Stimulated activated CD8-positive, alpha-beta memory T cell treated with anti-CD3 and anti-CD28 coated beads, Interleukin-12 subunit alpha, Interleukin-12 subunit beta, amount 100 ng/mL, for 4 hours (primary cell): ENCODE data around the gene SMIM9.
"Not testable (repeated sequence)": the region's sequence is repeated elsewhere in the genome, so short reads cannot be mapped to it uniquely, and the experiment has no call there.

Experiments used
- DNase-seq: peaks from one replicate; pipeline ENCODE4 v3.0.0-alpha.2; 2020; ENCODE audit warnings: low read depth

The SMIM9 gene

DNA sequence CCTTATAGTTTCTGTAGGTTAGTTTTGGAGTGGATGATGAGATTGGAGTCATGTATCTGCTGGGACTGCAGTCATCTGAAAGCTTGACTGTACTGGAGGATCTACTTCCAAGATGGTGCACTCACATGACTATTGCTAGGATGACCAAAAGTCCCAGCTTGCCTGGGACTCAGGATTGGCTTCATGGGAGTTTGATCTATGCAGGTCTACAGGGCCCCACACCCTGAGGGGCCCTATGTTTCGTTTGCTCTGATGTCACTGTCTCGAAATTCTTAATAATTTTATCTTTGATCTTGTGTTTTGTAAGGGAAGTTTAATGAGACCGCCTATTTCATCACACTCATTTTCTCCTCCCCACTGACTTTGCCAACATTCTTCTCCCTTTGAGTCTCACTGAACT is at the start of gene SMIM9:
SMIM9 (minus strand) TSS at position 101 of the 400 bp plus-strand sequence. CDS start 3,806 bp downstream, outside the sequence.
- no peak for DNase-seq

DNA sequence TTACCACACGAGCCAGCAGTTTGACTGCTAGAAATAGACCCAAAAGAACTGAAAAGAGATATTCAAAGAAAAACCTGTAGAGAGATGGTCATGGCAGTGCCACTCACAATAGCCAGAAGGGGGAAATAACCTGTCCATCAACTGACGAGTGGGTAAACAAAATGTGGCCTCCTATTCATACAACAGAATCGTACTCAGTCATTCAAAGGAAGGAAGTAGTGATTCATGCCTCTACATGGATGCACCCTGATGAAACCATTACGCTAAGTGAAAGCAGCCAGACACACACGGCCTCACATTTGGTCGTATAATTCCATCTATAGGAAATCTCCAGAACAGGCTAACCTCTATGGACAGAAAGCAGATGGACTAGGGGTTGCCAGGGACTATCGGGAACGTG is 49.6 kb upstream of the SMIM9 start:
- DNase-seq, result not testable (repeated sequence)

DNA sequence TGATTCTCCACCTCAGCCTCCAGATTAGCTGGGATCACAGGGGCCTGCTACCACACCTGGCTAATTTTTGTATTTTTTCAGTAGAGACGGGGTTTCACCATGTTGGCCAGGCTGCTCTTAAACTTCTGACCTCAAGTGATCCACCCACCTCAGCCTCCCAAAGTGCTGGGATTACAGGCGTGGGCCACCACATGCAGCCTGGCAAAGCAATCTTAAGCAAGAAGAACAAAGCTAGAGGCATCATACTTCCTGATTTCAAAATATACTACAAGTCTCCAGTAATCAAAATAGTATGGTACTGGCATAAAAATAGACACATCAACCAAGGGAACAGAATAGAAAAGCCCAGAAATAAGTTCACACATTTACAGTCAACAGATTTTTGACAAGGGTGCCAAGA is 38.9 kb upstream of the SMIM9 start:
- DNase-seq, result no peak

DNA sequence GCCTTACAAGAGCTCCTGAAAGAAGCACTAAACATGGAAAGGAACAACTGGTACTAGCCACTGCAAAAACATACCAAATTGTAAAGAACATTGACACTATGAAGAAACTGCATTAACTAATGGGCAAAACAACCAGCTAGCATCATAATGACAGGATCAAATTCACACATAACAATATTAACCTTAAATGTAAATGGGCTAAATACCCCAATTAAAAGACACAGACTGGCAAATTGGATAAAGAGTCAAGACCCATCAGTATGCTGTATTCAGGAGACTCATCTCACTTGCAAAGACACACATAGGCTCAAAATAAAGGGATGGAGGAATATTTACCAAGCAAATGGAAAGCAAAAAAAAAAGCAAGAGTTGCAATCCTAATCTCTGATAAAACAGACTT is 34.1 kb upstream of the SMIM9 start:
- DNase-seq, result not testable (repeated sequence)

DNA sequence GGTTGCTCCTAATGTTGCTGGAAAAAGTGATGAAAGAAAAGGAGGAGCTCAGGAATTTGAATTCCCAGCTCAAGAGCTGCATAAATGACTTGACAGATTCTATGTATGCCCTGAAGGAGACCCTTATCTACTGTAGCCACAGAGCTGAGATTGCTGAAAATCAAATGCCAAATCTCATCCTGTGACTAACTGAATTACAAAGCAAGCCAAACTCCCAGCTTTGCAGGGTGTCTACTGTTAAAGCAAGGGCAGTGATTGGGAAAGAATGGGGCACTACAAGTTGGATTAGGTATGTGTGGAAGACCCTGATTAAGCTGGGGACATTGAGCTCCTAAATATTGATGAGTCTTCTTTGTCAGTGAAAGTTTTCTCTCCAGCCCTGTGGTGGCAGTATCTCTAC is 20.8 kb upstream of the SMIM9 start:
- no peak for DNase-seq

DNA sequence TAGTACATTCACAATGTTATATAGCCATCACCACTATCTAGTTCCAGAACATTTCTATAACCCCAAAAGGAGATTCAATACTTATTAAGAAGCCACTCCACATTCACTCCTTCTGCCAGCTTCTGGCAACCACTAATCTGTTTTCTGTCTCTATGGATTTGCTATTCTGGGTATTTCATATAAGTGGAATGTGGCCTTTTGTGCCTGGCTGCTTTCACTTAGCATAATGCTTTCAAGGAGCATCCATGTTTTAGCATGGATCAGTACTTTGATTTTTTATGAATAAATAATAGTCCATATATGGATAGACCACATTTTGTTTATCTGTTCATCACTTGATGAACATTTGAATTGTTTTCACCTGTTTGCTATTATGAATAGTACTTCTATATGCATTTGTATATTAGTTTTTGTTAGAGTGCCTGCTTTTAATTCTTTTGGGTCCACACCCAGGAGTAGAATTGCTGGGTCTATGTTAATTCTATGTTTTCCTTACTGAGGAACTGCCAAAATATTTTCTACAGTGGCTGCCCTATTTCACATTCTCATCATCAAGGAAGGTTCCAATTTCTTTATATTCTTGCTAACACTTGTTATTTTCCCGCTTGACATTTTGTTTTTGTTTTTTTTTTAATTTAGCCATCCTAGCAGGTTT is 16.6 kb upstream of the SMIM9 start:
- DNase-seq, result no peak

DNA sequence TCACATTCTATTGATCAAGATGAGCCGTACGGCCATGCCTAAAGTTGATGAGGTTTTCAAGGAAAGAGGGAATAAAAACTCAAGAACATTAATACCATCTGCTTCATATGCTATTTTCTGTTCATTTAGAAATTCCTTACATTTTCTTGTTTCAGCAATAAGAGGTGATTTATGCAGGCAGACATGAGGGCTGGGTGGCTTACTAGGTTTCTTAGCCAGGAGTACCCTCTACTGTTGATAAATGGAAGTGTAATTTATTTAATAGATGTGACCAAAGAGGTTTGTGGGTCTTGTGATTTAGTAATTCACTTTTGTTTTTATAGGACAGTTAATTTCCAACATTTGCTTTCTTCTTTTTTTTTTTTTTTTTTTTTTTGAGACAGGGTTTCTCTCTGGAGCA is 6.4 kb upstream of the SMIM9 start:
- no peak for DNase-seq

DNA sequence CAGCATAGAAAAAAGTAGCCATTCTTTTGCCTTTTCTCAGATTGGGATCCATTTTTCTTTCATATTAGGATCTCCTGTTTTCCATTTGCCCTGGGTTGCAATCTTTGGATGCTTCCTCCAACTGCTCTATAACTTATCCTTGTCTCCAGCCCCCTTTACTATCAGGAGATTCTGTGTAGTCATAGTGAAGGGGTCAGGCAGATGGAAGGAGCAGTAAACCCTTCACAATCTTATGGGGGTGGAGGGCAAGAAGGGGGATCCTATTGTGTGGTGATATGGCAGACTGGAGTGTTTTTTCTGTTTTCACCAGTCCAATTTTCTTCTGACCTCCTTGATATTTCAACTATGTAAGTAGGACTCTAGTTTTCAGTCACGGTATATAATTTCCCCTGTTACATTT is 1.7 kb upstream of the SMIM9 start:
- DNase-seq, result no peak

DNA sequence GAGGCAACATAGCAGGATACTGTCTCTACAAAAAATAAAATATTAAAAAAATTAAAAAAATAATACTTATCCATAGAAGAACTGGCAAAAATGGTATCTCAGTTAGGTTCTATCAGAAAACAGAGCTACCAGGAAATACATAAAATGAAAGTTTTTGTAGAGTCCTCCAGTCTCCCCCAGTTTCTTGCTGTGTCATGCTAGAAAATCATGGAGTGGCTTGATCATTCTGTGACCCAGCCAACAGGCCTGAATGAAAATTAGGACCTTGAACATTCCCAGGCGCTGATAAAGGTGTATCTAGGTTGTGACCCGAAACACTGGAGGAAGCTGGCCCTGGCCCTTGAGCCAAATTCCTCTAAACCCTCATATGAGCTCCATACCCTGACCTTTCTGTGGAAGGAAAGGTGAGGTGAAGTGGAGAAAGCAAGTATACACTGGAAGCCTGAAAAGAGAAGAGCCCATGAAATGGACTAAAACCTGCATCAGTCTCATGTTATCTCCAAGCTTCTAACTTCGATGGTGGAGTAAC is 652 bp downstream of the SMIM9 start:
- DNase-seq, result no peak

DNA sequence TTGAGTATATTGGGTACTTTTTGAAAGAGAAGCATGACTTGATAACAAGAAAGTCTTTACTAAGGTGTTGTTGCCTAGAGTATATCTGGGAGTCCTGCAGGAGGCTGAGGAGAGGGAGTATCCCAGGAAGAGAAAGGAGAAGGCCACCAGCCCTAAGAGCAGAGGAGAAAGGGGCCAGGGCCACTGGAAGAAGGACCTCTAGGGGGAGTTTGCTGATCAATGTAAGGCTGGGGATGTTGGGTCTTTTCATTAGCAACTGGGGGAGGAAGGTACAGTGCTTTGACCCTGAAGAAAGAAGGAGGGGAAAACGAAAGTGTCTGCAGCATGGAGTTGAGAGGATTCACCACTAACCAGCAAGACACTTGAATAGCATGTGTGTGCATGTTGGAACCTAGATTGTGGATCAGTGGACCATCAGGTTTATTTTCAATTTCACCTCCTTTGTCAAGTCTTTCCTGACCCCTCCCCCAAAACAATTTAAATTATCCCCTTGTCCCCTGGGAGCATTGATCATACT is 4.5 kb downstream of the SMIM9 start:
- DNase-seq, result no peak

DNA sequence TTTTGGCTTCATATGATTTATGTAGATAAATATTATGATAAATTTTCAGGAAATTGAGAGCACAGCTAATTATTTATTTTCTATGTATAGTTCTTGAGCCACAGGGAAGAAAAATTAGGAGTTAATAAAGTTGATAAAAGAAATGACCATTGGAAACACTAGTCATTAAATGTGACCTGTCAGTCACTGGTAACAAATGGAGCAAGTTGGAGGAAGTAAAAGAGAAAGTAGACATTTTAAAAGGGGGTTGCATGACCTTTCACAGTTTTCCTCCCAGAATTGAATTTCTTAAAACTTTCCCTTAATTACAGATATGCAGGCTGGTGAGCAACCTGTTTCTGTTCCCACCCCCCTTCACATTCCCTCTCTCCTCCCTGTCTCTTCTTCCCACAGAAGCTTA is 5.3 kb downstream of the SMIM9 start:
- no peak for DNase-seq

DNA sequence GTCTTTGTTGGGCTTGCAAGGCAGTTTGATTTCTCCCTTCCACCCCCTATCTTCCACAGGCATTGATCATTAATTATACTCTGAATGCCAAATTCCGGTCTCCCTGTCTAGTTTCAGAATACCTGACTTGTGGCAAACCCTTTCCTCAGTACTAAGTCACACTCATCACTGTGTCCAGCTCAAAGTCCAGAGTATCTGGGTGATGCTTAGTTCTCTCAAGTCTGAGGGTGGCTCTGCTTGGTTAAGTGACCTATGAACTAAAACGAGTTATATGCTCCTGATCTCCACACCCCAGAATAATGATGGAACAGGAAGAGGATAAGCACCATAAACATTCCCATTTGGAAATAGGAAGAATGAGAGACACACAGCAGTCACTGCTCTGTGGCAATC is 6.5 kb downstream of the SMIM9 start:
- no peak for DNase-seq

DNA sequence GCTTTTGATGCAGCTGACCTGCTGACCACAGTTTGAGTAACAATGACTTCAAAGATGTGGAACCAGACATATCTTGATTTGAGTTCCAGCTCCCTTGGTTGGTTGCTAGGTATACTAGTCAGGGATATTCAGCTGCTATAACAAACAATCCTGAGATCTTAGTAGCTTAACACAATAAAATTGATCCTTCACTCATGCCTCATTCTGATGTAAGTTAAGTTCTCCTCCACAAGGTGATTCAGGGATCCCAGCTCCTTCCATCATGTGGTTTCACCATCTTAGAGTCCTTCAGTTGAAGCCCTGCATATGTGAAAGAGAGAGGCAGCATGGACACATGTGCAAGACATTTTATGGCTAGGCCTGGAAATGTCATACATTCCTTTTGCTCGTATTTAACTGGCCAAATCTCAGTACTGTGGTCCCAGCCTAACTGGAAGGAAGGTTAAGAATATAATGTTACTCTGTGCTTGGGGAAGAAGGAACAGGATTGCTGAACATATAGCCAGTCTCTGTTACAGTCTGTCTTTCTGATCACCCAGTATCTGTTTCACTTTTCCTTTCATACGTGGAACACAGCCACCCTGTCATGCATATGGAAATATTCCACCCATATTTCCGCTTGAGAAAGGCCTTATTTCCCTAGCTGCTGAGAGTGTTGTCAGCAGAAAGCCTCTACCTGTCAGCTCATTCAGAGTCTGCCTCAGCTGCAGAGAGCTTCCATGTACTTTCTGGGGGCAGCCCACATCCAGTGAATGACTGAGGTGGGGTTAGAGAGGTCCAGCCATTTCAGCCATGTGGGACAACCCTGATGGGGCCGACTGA is 7.1 kb downstream of the SMIM9 start:
- no peak for DNase-seq

DNA sequence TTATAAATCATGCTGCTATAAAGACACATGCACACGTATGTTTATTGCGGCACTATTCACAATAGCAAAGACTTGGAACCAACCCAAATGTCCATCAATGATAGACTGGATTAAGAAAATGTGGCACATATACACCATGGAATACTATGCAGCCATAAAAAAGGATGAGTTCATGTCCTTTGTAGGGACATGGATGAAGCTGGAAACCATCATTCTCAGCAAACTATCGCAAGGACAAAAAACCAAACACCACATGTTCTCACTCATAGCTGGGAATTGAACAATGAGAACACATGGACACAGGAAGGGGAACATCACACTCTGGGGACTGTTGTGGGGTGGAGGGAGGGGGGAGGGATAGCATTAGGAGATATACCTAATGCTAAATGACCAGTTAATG is 8.9 kb downstream of the SMIM9 start:
- not testable (repeated sequence) for DNase-seq

DNA sequence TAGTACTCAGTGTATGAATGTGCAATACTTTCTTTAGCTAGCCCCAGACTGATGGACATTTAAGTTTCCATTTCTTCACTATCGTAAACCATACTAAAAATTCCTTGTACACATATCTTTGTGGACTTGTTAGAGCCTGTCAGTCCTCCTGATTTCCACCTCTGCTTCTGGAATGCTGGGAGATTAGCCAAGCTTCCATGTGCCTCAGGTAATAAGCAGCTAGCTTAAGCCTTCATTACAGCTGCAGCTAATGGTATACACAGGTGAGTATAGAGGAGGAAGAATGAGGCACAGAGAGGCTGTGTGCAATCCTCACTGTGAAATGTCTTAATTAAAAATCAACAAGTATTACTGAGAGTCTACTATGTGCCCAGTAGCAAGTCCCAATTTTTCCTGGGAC is 9.8 kb downstream of the SMIM9 start:
- DNase-seq, result no peak

DNA sequence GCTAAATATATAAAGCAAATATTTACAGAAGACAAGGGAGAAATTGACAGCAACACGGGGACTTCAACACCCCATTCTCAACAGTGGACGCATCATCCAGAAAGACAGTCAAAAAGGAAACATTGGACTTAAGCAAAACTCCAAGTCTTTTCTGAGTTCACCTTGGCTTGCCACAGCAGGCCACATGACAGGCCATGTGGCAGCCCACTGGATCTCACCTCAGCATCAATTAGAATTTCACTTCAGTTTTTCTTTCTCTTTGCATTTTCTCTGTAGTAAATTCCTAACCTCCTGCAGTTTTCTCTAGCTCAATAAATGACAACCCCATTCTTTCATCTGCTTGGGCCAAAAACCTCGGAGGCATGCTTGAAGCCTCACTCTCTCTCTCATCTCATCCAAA is 12.4 kb downstream of the SMIM9 start:
- no peak for DNase-seq

DNA sequence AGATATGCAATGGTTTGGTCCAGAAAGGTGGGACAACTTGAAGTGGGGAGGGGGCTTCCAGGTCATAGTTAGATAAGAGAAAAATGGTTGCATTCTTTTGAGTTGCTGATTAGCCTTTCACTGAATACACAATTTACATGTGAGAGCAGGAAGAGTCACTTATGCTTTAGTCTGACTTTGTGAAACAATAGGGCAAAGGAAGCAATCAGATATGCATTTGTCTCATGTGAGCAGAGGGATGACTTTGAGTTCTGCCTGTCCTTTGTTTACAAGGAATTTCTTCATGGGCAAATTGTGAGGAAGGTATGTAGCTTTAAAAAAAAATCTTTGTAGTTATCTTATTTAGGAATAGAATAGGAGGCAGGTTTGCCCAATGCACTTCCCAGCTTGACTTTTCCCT is 12.9 kb downstream of the SMIM9 start:
- DNase-seq, result no peak

DNA sequence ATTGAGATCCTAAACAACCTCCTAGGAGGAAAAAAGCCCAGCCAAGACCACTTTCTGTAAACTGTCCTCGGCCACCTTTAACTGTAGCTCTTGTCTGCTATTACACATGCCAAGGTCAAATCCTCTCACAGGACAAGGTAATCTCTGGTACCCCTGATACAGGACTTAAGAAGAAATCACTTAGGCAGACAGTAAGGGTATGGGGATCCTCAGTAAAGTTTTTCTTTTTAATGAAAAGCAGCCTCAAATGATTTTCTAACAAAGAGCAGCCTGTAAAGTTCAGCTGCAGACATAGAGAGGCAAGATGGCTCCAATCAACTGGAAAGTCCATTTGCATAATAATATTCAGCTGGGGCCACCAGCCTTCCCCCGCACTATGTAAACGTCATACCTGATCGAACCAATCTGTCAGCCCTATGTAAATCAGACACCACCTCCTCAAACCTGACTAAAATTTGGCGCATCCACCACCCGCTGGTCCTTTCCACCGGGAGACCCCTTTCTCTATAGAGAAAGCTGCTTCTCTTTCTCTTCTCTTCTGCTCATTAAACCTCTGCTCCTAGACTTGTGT is 14.6 kb downstream of the SMIM9 start:
- no peak for DNase-seq

DNA sequence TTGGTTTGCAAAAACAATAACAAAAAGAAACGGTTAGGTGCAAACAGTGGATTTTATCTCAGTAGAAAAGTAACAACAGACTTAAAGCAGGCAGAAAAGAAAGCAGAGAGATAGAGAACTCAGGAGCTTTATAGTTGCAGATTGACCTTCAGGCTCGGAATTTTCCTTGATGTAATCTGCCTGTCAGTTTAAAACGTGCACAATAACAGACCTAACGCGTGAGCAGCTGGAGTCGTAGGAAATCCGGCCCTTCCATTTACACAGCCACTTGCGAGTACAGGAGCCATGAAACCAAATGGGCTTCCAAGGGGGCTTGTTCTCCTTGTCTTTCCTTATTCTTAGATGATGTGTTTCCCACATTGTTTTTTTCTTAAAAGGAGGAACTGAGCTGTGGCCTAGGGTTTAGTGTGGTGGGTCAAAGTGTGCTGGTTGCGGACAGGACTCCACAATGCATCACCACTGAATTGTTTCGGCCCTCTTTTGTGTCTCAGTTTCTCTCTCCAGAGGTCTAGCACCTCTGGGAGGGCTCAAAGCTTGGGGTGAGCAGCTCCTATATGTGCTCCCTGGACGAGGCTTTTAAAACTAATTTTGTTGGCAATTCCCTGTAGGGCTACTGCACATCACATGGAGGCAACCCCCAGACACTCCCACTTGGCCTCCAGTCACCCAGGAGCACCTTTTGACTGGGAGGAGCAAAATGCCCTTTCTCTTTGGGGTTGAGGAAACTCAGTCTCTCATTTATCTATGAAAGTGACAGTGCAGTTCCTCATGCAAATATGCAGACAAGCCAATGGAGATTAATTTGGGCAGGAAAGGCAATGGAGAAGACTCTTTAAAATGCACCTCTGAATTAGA is 15.3 kb downstream of the SMIM9 start:
- no peak for DNase-seq

DNA sequence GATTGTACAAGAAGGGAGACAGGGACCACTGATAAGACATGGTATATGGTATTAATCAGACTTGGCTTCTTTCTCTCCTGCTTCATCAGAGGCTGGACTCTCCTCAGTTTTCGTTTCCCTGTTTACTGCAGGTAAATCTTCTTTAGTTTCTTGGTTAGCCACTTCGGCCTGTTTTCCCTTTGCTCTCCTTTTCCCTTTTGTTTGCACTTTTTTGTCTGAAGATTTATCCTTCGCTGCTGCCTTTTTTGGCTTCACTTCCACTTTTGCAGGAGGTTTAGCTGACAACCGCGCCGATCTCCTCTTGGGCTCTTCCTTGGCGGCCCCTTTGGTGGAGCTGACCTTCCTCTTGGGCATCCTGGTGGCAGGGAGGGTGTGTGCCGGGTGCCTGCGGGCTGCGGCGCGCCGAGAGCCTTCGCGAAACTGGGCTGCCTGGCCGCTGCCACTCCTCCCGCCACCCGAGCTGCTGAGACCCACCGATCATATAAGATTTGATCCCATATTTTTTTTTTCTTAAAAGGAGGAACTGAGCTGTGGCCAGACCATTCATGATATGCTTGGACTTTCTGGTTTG is 17.3 kb downstream of the SMIM9 start:
- DNase-seq, result not testable (repeated sequence)

DNA sequence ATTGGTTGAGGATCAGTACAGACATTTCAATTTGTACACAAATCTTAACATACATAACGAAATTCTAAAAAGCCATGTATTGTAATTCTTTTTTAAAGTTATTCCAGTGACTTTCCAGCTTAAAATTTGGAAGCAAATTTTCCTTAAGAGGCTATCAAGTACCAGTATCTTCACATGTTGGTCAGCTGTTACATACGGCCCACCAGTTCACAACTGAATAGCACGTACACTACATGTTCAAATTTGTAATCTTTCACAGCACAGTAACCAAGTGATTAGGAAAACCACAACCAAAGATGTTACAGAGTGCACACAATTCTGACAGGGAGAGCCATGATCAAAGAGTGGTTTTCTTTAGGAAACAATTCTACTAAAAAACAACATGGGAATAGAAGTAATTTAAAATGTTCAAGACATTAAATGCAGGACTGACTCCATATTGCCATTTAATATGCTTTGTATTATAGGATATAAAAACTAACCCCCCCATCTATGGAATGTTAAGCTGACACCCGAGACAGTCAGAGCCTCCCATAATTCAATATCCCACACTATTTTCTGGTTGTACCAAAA is 18.1 kb downstream of the SMIM9 start:
- not testable (repeated sequence) for DNase-seq
